Stomach (tissue), 9 donors: ENCODE measurements around the gene SIK2. TPM values are rescaled to one million over a fixed set of nuclear protein-coding genes. Genes with fewer than 3 reads are reported as not detected.
A peak's percentile ranks its signal among the peaks of the same experiment; 100 is the strongest.

Experiments
- DNase-seq, 2 donors: peaks; one replicate each; pipeline versions ENCODE4 v3.0.0 to v3.0.0-alpha.2; 2013 to 2019
- H3K27ac ChIP-seq, 5 donors: fragments of 200-600 bp in 4 of 5; sonication (generic) in 4 of 5; one replicate each; pipeline ENCODE4 v1.5.1; 2013 to 2019; ENCODE audit warnings: mild to moderate bottlenecking in 1 of 5, moderate library complexity in 1 of 5
- H3K27me3 ChIP-seq, 3 donors: fragments of 200-600 bp; sonication (generic); one replicate each; pipeline ENCODE4 v1.5.1; 2017 to 2019; ENCODE audit warnings: mixed run types in 1 of 3
- H3K36me3 ChIP-seq, 4 donors: fragments of 200-600 bp; sonication (generic); 1 replicate in 3 of 4; 2 replicates in 1 of 4; pipeline ENCODE4 v1.5.1; 2016 to 2019
- H3K4me1 ChIP-seq, 4 donors: fragments of 200-600 bp; sonication (generic); one replicate each; pipeline ENCODE4 v1.5.1; 2016 to 2019
- H3K4me3 ChIP-seq, 4 donors: fragments of 200-600 bp; sonication (generic) in 3 of 4; one replicate each; pipeline ENCODE4 v1.5.1; 2016 to 2019; ENCODE audit warnings: mild to moderate bottlenecking in 1 of 4
- H3K9me3 ChIP-seq, 4 donors: fragments of 200-600 bp; sonication (generic); one replicate each; pipeline ENCODE4 v1.5.1; 2016 to 2019
- EP300 ChIP-seq: sonication (generic); formaldehyde crosslinking; IDR thresholded peaks from one replicate; pipeline ENCODE4 v1.6.1; 2017; ENCODE audit warnings: antibody characterized with exemption
- POLR2A ChIP-seq, 4 donors: fragments of 450-650 bp; IDR thresholded peaks; one replicate each; pipeline ENCODE4 v1.6.1; 2016; ENCODE audit warnings: antibody characterized with exemption in 4 of 4, control low read depth in 2 of 4, mild to moderate bottlenecking in 1 of 4, moderate library complexity in 1 of 4
- POLR2AphosphoS5 ChIP-seq, 3 donors: sonication (generic); formaldehyde crosslinking; IDR thresholded peaks; one replicate each; pipeline ENCODE4 v1.6.1; 2016; ENCODE audit warnings: antibody characterized with exemption in 3 of 3
- WGBS, 5 donors: extraction: QIAGEN DNeasy Blood & Tissue Kit in 3 of 5; methylation state at CpG; one replicate each; pipeline versions ENCODE4 v1.1.5 to v1.1.7; 2013 to 2018; 5-methylcytosine and 5-hydroxymethylcytosine counted together
- intact Hi-C: fragments of 100-400 bp; cut with DNase I; formaldehyde crosslinking; loops from one replicate; pipeline ENCODE4 v1.15.1; 2023; ENCODE audit warnings: low total_unique reads
- polyA plus RNA-seq, 3 donors: library from polyadenylated mRNA; stranded (reverse); fragments of 200-250 nt; gene quantifications; one replicate each; pipeline ENCODE4 v1.2.3, GENCODE V29; 2013
- total RNA-seq, 5 donors: library from RNA; depleted of rRNA; stranded (reverse); fragments of >200 nt; gene quantifications; one replicate each; pipeline versions ENCODE4 v1.1.0 to v1.2.3, GENCODE V29; 2014 to 2016
- TF ChIP-seq, protein P1 (sequence below), 7 experiments: fragments of 450-650 bp in 4 of 7; fragments of 200-600 bp in 3 of 7; sonication (generic) in 3 of 7; IDR thresholded peaks; one replicate each; pipeline ENCODE4 v1.5.1; 2016 to 2019; ENCODE audit warnings: antibody characterized with exemption in 7 of 7, control low read depth in 2 of 7, mild to moderate bottlenecking in 1 of 7
- donor health status: healthy with polysubstance abuse.
- donor health status: Bipolar disorder and iron deficiency.
- donor health status: healthy.

Gene SIK2
- total and polyA plus RNA-seq, 8 donors: 5.5 to 86.9 (median 18.4) TPM

DNA sequence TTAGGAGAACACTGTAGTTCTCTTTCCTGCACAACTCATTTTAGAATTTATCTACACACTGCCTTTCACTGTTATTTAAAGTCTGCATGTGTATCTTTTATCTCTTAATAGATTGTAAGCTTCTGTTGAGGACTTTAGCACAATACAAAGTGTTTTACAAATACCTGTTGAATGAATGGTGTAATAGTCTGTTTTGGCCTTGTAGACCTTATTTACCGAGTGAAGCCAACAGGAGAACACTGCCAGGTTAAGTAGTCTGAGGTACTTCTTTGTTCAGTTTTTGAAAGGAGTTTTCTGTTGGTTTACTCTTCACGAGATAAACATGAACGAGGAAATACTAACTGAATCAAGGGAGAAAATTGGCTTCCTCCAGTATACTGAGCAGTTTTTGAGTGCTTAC lies 31.0 kb downstream of the SIK2 start:
- no peaks in the 10 kb centered on the region for H3K27me3 ChIP-seq
- H3K36me3 ChIP-seq: no peaks in the 10 kb centered on the region
- H3K27ac ChIP-seq: peak overlapping the region in 4 of 5 donors; percentile 30 to 81 (median 63)
- intact Hi-C loops: no loop called here
- DNase-seq: peak in 1 of 2 donors; percentile 50
- TF ChIP-seq POLR2AphosphoS5 (IDR thresholded peaks at IDR 0.05): peak in 1 of 3 donors; percentile 56
- TF ChIP-seq, protein P1, sequence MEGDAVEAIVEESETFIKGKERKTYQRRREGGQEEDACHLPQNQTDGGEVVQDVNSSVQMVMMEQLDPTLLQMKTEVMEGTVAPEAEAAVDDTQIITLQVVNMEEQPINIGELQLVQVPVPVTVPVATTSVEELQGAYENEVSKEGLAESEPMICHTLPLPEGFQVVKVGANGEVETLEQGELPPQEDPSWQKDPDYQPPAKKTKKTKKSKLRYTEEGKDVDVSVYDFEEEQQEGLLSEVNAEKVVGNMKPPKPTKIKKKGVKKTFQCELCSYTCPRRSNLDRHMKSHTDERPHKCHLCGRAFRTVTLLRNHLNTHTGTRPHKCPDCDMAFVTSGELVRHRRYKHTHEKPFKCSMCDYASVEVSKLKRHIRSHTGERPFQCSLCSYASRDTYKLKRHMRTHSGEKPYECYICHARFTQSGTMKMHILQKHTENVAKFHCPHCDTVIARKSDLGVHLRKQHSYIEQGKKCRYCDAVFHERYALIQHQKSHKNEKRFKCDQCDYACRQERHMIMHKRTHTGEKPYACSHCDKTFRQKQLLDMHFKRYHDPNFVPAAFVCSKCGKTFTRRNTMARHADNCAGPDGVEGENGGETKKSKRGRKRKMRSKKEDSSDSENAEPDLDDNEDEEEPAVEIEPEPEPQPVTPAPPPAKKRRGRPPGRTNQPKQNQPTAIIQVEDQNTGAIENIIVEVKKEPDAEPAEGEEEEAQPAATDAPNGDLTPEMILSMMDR (IDR thresholded peaks at IDR 0.05): no peak
- peaks cover 24 to 75% (median 55%) of the 10 kb centered on the region in 4 donors for H3K4me1 ChIP-seq
- no peaks in the 10 kb centered on the region for H3K9me3 ChIP-seq
- WGBS, 5 donors: 23 to 48% (median 36%) methylated on average over 3 of the region's 3 CpGs
- H3K4me3 ChIP-seq: no peak overlapping the region

DNA sequence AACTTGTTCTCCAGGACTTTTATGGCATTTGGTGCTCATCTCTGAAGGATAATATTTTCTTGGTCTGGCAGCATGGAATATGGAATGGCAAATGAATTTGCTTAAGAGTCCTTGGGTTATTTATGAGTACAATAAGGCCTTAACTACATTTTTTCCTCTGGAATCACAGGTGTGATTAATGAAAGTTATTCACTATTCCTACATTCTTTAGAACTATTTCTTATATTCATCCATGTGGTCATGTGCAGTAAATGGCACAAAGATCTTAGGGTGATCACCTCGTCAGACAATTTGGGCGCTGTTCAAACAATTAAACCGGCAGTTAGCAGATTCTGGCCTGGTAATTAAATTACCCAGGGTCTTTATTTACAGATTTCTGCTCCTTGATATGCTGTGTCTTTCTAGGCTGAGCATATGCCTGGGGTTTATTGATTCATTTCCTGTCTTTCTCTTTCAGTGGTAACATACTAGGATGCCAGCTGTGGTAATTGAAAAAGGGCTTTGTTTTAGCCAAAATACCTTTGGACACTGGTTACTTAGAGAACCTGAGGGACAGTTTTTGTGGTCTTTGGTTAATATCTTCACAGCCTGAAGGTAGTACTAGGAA lies 31.6 kb downstream of the SIK2 start:
- 17 to 38% (median 28%) methylated on average over 3 of the region's 3 CpGs for WGBS, 5 donors
- no peak for DNase-seq
- Histone ChIP-seq H3K4me1 (peaks cover 18 to 72% (median 52%) of the 10 kb centered on the region in 4 donors), H3K4me3 (no peak overlapping the region), H3K27ac (peak overlapping the region in 4 of 5 donors; percentile 30 to 81 (median 63)), H3K27me3 (no peaks in the 10 kb centered on the region), H3K36me3 (no peaks in the 10 kb centered on the region), H3K9me3 (no peaks in the 10 kb centered on the region)
- TF ChIP-seq EP300 (no peak), POLR2AphosphoS5 (IDR thresholded peaks at IDR 0.05) (no peak), POLR2A (IDR thresholded peaks at IDR 0.05) (no peak)
- TF ChIP-seq, protein P1 (IDR thresholded peaks at IDR 0.05): no peak
- intact Hi-C loops: no loop called here

DNA sequence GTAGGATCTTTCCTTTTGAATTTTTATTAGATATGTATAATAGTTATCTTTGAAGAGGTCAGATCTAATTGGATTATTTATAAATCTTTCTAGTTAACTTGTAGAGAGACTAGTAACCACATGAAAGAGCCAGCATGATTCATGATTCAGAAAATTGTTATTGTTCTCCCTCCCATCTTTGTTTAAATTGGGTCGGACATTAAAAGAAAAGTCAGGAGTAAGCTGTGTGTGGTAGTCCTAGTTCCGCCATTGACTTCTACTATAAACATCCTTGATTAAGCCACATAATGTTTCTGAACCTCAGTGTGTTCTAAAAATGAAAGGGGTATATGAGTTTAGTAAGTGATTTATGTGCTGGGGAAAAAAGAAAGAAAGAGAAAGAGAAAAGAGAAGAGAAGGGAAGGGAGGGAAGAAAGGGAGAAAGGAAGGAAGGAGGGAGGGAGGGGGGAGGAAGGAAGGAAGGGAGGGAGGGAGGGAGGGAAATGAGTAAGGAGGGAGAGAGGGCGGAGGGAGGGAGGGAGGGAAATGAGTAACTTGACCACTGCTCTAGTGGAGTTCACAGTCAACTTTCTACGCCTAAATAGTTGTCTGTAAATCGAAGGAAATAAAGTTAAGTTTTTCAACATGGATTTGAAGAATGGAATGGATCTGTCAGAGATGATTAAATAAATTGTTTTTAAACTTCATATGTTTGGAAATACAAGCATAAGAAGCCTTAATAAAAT lies 32.9 kb downstream of the SIK2 start:
- H3K4me3 ChIP-seq: no peak overlapping the region
- TF ChIP-seq POLR2AphosphoS5 (IDR thresholded peaks at IDR 0.05) (no peak), EP300 (no peak), POLR2A (IDR thresholded peaks at IDR 0.05) (no peak)
- TF ChIP-seq, protein P1 (IDR thresholded peaks at IDR 0.05): no peak
- H3K27ac ChIP-seq: peak overlapping the region in 4 of 5 donors; percentile 32 to 81 (median 63)
- 33 to 48% (median 43%) methylated on average over 5 of the region's 5 CpGs for WGBS, 5 donors
- no peaks in the 10 kb centered on the region for H3K9me3 ChIP-seq
- peaks cover 18 to 84% (median 58%) of the 10 kb centered on the region in 4 donors for H3K4me1 ChIP-seq
- intact Hi-C loops: no loop called here
- no peaks in the 10 kb centered on the region for H3K27me3 ChIP-seq
- H3K36me3 ChIP-seq: no peaks in the 10 kb centered on the region
- peak in 1 of 2 donors; percentile 23 for DNase-seq

DNA sequence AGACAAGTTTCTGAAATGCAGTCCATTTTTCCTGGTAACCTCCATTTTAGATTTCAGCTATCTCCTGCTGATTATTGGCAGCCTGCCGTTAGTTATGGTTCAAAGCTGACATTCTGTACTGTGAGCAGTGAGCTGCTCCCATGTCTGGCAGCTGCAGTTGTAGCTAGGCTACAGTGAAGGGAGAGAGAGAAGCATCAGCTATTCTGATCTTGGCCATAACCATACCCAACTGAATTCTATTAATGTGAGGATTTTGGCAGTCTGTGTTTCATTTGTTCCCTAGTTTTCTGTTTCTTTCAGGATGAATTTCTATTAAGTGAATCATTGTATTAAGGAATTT lies 33.4 kb downstream of the SIK2 start:
- no peaks in the 10 kb centered on the region for H3K9me3 ChIP-seq
- H3K36me3 ChIP-seq: no peaks in the 10 kb centered on the region
- no peak overlapping the region for H3K4me3 ChIP-seq
- H3K4me1 ChIP-seq: peaks cover 20 to 85% (median 59%) of the 10 kb centered on the region in 4 donors
- 14 to 36% (median 27%) methylated on average over 1 of the region's 1 CpG for WGBS, 5 donors
- peak overlapping the region; percentile 32 to 81 (median 63) for H3K27ac ChIP-seq
- TF ChIP-seq EP300 (no peak), POLR2A (IDR thresholded peaks at IDR 0.05) (no peak), POLR2AphosphoS5 (IDR thresholded peaks at IDR 0.05) (no peak)
- TF ChIP-seq, protein P1 (IDR thresholded peaks at IDR 0.05): no peak
- no peaks in the 10 kb centered on the region for H3K27me3 ChIP-seq
- peak in 1 of 2 donors; percentile 83 for DNase-seq
- intact Hi-C loops: no loop called here
